Fibroblast of mammary gland (primary cell): Measurements from ENCODE around the gene ART1.
A peak's percentile ranks its signal among the peaks of the same experiment; 100 is the strongest.
"Not testable (repeated sequence)": the region's sequence is repeated elsewhere in the genome, so short reads cannot be mapped to it uniquely, and the experiment has no call there.

Experiments
- DNase-seq: peaks from one replicate; pipeline ENCODE4 v3.0.0-alpha.2; 2010; ENCODE audit warnings: low read depth
- H3K4me3 ChIP-seq: 2 replicates; pipeline ENCODE4 v1.5.1; 2011; ENCODE audit warnings: low read depth, mild to moderate bottlenecking, low read length, moderate library complexity; ENCODE audit not compliant: control insufficient read depth
- CTCF ChIP-seq: conservative IDR thresholded peaks from 2 replicates; pipeline ENCODE4 v1.5.1; 2011; ENCODE audit warnings: low read depth, low read length, inconsistent platforms; ENCODE audit not compliant: control insufficient read depth, insufficient read depth

The ART1 gene

GRCh38 chr11:3641191-3641590 is 3.7 kb upstream of the ART1 start:
- TF ChIP-seq CTCF: no peak
- H3K4me3 ChIP-seq: no peak overlapping the region

GRCh38 chr11:3641701-3642070 is 3.2 kb upstream of the ART1 start, which contains the start of gene ART5:
Gene ART5, minus strand, starts transcription at chr11:3641992. Its CDS starts 130 bp downstream, at chr11:3641862.
- no peak for DNase-seq
- H3K4me3 ChIP-seq: peak within 1 kb of the TSS; percentile 43
- TF ChIP-seq CTCF: no peak

More at GRCh38 chr11:3641191-3641590, 3.7 kb upstream of the ART1 start:
- DNase-seq: no peak

GRCh38 chr11:3642071-3642951 is 2.6 kb upstream of the ART1 start:
- no peak for TF ChIP-seq CTCF
- DNase-seq: peak; percentile 60
- H3K4me3 ChIP-seq: peak overlapping the region; percentile 43

- not testable (repeated sequence) for H3K4me3 ChIP-seq
These were observed 1.8 kb upstream of the ART1 start for GRCh38 chr11:3643102-3643546.

GRCh38 chr11:3645552-3645951 is 624 bp downstream of the ART1 start:
- TF ChIP-seq CTCF: no peak
- no peak overlapping the region for H3K4me3 ChIP-seq
- DNase-seq: no peak

More at GRCh38 chr11:3643102-3643546, 1.8 kb upstream of the ART1 start:
- not testable (repeated sequence) for DNase-seq

GRCh38 chr11:3648843-3649242 is 3.9 kb downstream of the ART1 start:
- H3K4me3 ChIP-seq, DNase-seq: not testable (repeated sequence)

GRCh38 chr11:3649374-3649773 is 4.4 kb downstream of the ART1 start:
- not testable (repeated sequence) for DNase-seq, H3K4me3 ChIP-seq

GRCh38 chr11:3652514-3652913 is 7.6 kb downstream of the ART1 start:
- H3K4me3 ChIP-seq, DNase-seq: not testable (repeated sequence)

GRCh38 chr11:3655547-3655946 is 10.6 kb downstream of the ART1 start:
- no peak for DNase-seq
- TF ChIP-seq CTCF: no peak
- no peak overlapping the region for H3K4me3 ChIP-seq

GRCh38 chr11:3657331-3657730 is 12.4 kb downstream of the ART1 start:
- not testable (repeated sequence) for DNase-seq, H3K4me3 ChIP-seq
